ENCODE measurements around the gene BCL2L12.

BCL2L12 gene

DNA sequence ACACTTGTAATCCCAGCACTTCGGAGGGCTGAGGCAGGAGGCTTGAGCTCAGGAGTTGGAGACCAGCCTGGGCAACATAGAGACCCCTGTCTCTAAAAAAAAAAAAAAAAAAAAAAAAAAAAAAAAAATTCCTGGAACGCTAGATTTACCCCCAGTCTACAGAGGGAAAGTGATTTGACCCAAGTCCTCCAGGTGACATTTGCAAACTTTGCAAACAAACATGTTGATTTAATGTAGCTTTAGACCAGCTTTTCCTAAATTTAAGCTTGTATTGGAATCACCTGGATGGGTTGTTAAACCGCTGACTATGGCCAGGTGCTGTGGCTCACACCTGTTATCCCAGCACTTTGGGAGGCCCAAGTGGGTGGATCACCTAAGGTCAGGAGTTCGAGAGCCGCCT, 33.6 kb downstream of the BCL2L12 start:
- H3K4me3 ChIP-seq (ENCODE audit: extremely low read depth, insufficient read depth, low read length, poor library complexity, severe bottlenecking): no peak overlapping the region
- no peak overlapping the region for H3K27ac ChIP-seq (ENCODE audit: low read depth, low read length, severe bottlenecking)

DNA sequence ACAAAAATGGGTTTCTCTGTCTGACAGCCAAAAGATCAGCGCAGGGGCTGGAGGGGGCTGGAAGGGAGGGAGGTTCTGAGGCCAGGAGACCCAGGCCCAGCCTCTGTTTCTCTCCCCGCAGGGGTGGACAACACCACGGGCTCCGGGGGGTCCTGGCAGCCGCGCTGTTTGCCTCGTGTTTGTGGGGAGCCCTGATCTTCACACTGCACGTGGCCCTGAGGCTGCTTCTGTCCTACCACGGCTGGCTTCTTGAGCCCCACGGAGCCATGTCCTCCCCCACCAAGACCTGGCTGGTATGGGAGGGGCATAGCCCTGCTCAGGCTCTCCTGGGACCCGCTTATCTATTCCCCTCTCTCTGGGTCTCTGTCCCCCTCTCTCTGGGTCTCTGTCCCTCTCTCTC, 34.8 kb downstream of the BCL2L12 start:
- H3K36me3 ChIP-seq (ENCODE audit: control insufficient read depth, insufficient read depth, low read length): no peaks in the 10 kb centered on the region
- H3K9me3 ChIP-seq (ENCODE audit: control insufficient read depth, low read length): no peaks in the 10 kb centered on the region
- no peak overlapping the region for H3K27ac ChIP-seq (ENCODE audit: low read depth, low read length, severe bottlenecking)
- peaks cover 4% of the 10 kb centered on the region for H3K4me1 ChIP-seq (ENCODE audit: control insufficient read depth, insufficient read depth, low read length, poor library complexity, severe bottlenecking)
- 66 to 69% methylated on average over 10 to 11 of the region's 11 CpGs for WGBS, 2 experiments (ENCODE audit: insufficient coverage in 2 of 2)
- H3K4me3 ChIP-seq (ENCODE audit: extremely low read depth, insufficient read depth, low read length, poor library complexity, severe bottlenecking): no peak overlapping the region

More for the DNA sequence above, 33.6 kb downstream of the BCL2L12 start:
- 77 to 97% methylated on average over 3 of the region's 5 CpGs for WGBS, 2 experiments (ENCODE audit: insufficient coverage in 2 of 2)
- Histone ChIP-seq H3K4me1 (ENCODE audit: control insufficient read depth, insufficient read depth, low read length, poor library complexity, severe bottlenecking) (peaks cover 4% of the 10 kb centered on the region), H3K9me3 (ENCODE audit: control insufficient read depth, low read length) (no peaks in the 10 kb centered on the region), H3K36me3 (ENCODE audit: control insufficient read depth, insufficient read depth, low read length) (no peaks in the 10 kb centered on the region)

DNA sequence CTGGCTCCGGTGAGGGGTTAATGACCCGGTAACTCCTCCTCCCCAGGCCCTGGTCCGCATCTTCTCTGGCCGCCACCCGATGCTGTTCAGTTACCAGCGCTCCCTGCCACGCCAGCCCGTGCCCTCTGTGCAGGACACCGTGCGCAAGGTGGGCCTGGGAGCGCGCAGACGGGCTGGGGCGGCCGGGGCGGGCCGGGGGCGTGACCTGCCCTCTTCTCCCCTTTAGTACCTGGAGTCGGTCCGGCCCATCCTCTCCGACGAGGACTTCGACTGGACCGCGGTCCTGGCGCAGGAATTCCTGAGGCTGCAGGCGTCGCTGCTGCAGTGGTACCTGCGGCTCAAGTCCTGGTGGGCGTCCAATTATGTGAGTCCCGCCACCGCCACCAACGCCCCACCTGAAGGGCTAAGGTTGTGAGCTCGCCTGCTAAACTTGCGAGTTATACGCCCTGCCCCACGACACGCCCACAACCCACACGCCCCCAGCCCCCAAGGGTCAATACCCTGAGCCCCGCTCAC, 35.6 kb downstream of the BCL2L12 start:
- Histone ChIP-seq H3K27ac (ENCODE audit: low read depth, low read length, severe bottlenecking) (no peak overlapping the region), H3K4me1 (ENCODE audit: control insufficient read depth, insufficient read depth, low read length, poor library complexity, severe bottlenecking) (peaks cover 4% of the 10 kb centered on the region), H3K4me3 (ENCODE audit: extremely low read depth, insufficient read depth, low read length, poor library complexity, severe bottlenecking) (no peak overlapping the region), H3K36me3 (ENCODE audit: control insufficient read depth, insufficient read depth, low read length) (peaks cover 2% of the 10 kb centered on the region), H3K9me3 (ENCODE audit: control insufficient read depth, low read length) (no peaks in the 10 kb centered on the region)
- WGBS, 2 experiments (ENCODE audit: insufficient coverage in 2 of 2): 35 to 50% methylated on average over 34 to 39 of the region's 40 CpGs

DNA sequence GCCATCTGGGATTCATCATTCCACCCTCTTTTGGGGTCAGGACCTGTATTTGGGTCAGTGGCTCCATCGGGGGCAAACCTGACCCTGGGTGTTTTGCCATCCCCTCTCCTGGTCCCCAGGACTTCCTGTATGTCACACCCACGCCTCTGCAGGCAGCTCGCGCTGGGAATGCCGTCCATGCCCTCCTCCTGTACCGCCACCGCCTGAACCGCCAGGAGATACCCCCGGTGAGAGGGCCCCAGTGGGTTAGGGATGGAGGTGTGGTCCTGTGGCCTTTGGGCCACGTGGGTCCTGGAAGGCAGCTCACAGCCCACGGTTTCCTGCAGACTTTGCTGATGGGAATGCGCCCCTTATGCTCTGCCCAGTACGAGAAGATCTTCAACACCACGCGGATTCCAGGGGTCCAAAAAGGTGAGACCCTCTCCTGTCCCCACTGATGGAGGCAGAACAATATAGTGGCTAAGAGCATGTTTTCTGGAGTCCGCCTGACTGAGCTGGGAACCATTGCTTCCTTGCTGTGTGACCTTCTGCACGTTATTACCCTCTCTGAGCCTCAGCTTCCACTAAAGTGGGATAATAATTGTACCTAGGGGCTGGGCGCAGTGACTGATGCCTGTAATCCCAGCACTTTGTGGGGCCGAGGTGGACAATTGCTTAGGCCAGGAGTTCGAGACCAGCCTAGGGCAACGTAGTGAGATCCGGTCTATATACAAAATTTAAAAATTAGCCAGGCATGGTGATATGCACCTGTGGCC, 39.3 kb downstream of the BCL2L12 start:
- no peak overlapping the region for H3K27ac ChIP-seq (ENCODE audit: low read depth, low read length, severe bottlenecking)
- 95 to 97% methylated on average over 15 to 21 of the region's 22 CpGs for WGBS, 2 experiments (ENCODE audit: insufficient coverage in 2 of 2)
- H3K9me3 ChIP-seq (ENCODE audit: control insufficient read depth, low read length): no peaks in the 10 kb centered on the region
- peaks cover 2% of the 10 kb centered on the region for H3K36me3 ChIP-seq (ENCODE audit: control insufficient read depth, insufficient read depth, low read length)
- no peak overlapping the region for H3K4me3 ChIP-seq (ENCODE audit: extremely low read depth, insufficient read depth, low read length, poor library complexity, severe bottlenecking)
- H3K4me1 ChIP-seq (ENCODE audit: control insufficient read depth, insufficient read depth, low read length, poor library complexity, severe bottlenecking): peaks cover 4% of the 10 kb centered on the region

DNA sequence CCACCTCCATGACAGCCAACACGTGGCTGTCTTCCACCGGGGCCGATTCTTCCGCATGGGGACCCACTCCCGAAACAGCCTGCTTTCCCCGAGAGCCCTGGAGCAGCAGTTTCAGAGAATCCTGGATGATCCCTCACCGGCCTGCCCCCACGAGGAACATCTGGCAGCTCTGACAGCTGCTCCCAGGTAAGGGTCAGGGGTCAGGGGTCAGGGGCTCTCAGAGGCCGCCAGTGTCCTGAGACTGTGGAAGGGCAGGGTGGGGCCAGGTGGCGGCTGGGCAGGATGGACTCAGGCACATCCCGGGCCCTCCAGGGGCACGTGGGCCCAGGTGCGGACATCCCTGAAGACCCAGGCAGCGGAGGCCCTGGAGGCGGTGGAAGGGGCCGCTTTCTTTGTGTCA, 40.2 kb downstream of the BCL2L12 start:
- no peak overlapping the region for H3K4me3 ChIP-seq (ENCODE audit: extremely low read depth, insufficient read depth, low read length, poor library complexity, severe bottlenecking)
- WGBS, 2 experiments (ENCODE audit: insufficient coverage in 2 of 2): 93 to 99% methylated on average over 14 of the region's 16 CpGs
- peaks cover 2% of the 10 kb centered on the region for H3K36me3 ChIP-seq (ENCODE audit: control insufficient read depth, insufficient read depth, low read length)
- peaks cover 4% of the 10 kb centered on the region for H3K4me1 ChIP-seq (ENCODE audit: control insufficient read depth, insufficient read depth, low read length, poor library complexity, severe bottlenecking)
- no peaks in the 10 kb centered on the region for H3K9me3 ChIP-seq (ENCODE audit: control insufficient read depth, low read length)
- no peak overlapping the region for H3K27ac ChIP-seq (ENCODE audit: low read depth, low read length, severe bottlenecking)

DNA sequence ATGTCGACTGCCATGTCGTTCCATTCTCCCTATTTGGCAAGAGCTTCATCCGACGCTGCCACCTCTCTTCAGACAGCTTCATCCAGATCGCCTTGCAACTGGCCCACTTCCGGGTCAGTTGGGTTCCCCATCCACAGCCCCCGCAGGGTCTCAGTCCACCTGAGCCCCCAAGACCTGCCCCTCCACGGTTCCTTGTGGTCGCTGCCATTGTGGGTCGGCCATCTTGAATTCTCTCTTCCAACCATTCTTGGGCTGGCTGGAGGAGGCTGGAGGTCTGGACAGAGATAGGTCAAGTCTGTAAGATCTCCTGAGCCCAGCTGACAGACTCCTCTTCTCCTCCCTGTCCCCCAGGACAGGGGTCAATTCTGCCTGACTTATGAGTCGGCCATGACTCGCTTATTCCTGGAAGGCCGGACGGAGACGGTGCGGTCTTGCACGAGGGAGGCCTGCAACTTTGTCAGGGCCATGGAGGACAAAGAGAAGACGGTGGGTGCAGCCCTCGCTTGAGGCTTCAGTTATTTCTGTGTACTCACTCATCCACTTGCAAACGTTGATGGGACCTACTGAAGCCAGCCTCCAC, 44.7 kb downstream of the BCL2L12 start:
- Histone ChIP-seq H3K9me3 (ENCODE audit: control insufficient read depth, low read length) (no peaks in the 10 kb centered on the region), H3K4me1 (ENCODE audit: control insufficient read depth, insufficient read depth, low read length, poor library complexity, severe bottlenecking) (no peaks in the 10 kb centered on the region), H3K36me3 (ENCODE audit: control insufficient read depth, insufficient read depth, low read length) (peaks cover 2% of the 10 kb centered on the region), H3K27ac (ENCODE audit: low read depth, low read length, severe bottlenecking) (peak overlapping the region; percentile 29), H3K4me3 (ENCODE audit: extremely low read depth, insufficient read depth, low read length, poor library complexity, severe bottlenecking) (no peak overlapping the region)
- 94 to 95% methylated on average over 15 to 20 of the region's 20 CpGs for WGBS, 2 experiments (ENCODE audit: insufficient coverage in 2 of 2)

DNA sequence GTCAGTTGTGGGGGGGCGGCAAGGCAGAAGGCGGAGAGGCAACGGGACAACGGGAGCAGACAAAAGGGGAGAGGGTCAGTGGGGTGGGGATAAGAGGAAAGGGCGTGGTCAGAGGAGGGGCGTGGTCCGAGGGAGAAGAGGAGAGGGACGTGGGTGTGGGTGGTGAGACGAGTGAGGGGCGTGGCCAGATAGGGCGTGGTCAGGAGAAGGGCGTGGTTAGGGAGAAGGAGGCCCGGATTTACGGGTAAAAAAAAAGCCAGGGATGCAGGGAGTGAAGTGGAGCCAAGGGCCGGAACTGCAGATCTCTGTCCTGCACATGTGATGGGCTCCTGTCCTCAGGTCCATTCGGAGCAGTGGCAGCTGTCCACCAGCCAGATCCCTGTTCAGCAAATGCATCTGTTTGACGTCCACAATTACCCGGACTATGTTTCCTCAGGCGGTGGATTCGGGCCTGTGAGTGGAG, 46.7 kb downstream of the BCL2L12 start:
- H3K27ac ChIP-seq (ENCODE audit: low read depth, low read length, severe bottlenecking): no peak overlapping the region
- no peak overlapping the region for H3K4me3 ChIP-seq (ENCODE audit: extremely low read depth, insufficient read depth, low read length, poor library complexity, severe bottlenecking)
- WGBS, 2 experiments (ENCODE audit: insufficient coverage in 2 of 2): 72 to 74% methylated on average over 17 to 18 of the region's 20 CpGs

DNA sequence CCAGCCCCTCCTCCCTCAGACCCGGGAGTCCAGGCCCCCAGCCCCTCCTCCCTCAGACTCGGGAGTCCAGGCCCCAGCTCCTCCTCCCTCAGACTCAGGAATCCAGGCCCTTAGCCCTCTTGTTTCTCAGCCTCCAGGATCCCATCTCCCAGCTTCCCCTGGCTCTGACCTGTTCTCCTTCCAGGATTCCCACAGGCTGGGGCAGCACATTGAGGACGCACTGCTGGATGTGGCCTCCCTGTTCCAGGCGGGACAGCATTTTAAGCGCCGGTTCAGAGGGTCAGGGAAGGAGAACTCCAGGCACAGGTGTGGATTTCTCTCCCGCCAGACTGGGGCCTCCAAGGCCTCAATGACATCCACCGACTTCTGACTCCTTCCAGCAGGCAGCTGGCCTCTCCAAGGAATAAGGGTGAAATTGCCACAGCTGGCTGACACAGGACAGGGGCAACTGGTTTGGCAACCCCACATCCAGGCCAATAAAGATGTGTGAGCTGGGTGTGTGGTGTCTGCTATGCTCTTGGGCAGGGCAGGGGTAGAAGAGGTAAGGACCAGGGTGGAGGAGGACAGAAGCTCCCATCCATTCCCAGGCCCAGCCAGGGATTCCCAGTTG, 47.6 kb downstream of the BCL2L12 start:
- Histone ChIP-seq H3K4me1 (ENCODE audit: control insufficient read depth, insufficient read depth, low read length, poor library complexity, severe bottlenecking) (no peaks in the 10 kb centered on the region), H3K36me3 (ENCODE audit: control insufficient read depth, insufficient read depth, low read length) (no peaks in the 10 kb centered on the region), H3K9me3 (ENCODE audit: control insufficient read depth, low read length) (no peaks in the 10 kb centered on the region), H3K27ac (ENCODE audit: low read depth, low read length, severe bottlenecking) (no peak overlapping the region), H3K4me3 (ENCODE audit: extremely low read depth, insufficient read depth, low read length, poor library complexity, severe bottlenecking) (no peak overlapping the region)
- 89 to 96% methylated on average over 6 to 7 of the region's 8 CpGs for WGBS, 2 experiments (ENCODE audit: insufficient coverage in 2 of 2)

More for the DNA sequence above, 46.7 kb downstream of the BCL2L12 start:
- H3K4me1 ChIP-seq (ENCODE audit: control insufficient read depth, insufficient read depth, low read length, poor library complexity, severe bottlenecking): no peaks in the 10 kb centered on the region
- no peaks in the 10 kb centered on the region for H3K9me3 ChIP-seq (ENCODE audit: control insufficient read depth, low read length)
- no peaks in the 10 kb centered on the region for H3K36me3 ChIP-seq (ENCODE audit: control insufficient read depth, insufficient read depth, low read length)

DNA sequence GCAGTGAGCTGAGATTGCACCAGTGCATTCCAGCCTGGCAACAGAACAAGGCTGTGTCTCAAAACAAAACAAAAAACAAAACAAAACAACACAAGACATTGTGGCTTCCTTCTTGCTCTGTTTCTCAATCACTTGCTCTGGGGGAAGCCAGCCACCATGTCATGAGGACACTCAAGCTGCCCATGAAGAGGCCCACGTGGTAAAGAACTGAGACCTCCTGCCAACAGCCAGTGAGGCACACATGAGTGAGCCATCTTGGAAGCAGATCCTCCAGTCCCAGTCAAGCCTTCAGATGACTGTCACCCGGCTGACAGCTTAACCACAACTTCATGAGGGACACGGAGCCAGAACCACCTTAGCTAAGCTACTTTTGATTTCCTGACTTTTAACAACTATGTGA, 50.4 kb downstream of the BCL2L12 start:
- Histone ChIP-seq H3K4me3 (ENCODE audit: extremely low read depth, insufficient read depth, low read length, poor library complexity, severe bottlenecking) (no peak overlapping the region), H3K4me1 (ENCODE audit: control insufficient read depth, insufficient read depth, low read length, poor library complexity, severe bottlenecking) (no peaks in the 10 kb centered on the region), H3K9me3 (ENCODE audit: control insufficient read depth, low read length) (no peaks in the 10 kb centered on the region), H3K27ac (ENCODE audit: low read depth, low read length, severe bottlenecking) (no peak overlapping the region), H3K36me3 (ENCODE audit: control insufficient read depth, insufficient read depth, low read length) (no peaks in the 10 kb centered on the region)
- whole genome bisulfite sequencing, 2 experiments (ENCODE audit: insufficient coverage in 2 of 2): 87 to 100% methylated on average over 1 to 2 of the region's 3 CpGs

DNA sequence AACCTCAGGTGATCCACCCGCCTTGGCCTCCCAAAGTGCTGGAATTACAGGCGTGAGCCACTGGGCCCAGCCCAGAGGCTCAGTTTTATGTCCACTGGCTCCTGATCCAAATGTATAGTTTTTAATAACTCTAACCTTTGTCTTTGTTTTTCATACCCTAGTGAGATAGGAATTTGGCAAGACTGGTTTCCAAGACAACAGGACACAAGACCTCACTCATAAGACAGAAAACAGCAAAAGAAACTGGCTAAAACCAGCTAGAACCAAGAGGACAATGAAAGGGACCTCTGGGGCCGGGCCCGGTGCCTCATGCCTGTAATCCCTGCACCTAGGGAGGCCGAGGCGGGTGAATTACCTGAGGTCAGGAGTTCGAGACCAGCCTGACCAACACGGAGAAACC, 52.8 kb downstream of the BCL2L12 start:
- H3K4me3 ChIP-seq (ENCODE audit: extremely low read depth, insufficient read depth, low read length, poor library complexity, severe bottlenecking): no peak overlapping the region
- 91 to 97% methylated on average over 5 to 7 of the region's 8 CpGs for WGBS, 2 experiments (ENCODE audit: insufficient coverage in 2 of 2)
- H3K36me3 ChIP-seq (ENCODE audit: control insufficient read depth, insufficient read depth, low read length): no peaks in the 10 kb centered on the region
- no peak overlapping the region for H3K27ac ChIP-seq (ENCODE audit: low read depth, low read length, severe bottlenecking)
- no peaks in the 10 kb centered on the region for H3K4me1 ChIP-seq (ENCODE audit: control insufficient read depth, insufficient read depth, low read length, poor library complexity, severe bottlenecking)
- peaks cover 5% of the 10 kb centered on the region for H3K9me3 ChIP-seq (ENCODE audit: control insufficient read depth, low read length)

Measured in mesodermal cell (in vitro differentiated cells).